ENCODE data around the gene KANSL1. TPM values are rescaled to one million over a fixed set of nuclear protein-coding genes. Genes with fewer than 3 reads are reported as not detected.
A peak's percentile ranks its signal among the peaks of the same experiment; 100 is the strongest.

The KANSL1 gene
- total and polyA plus RNA-seq, 9 of the 15 experiments (the other 6 are each of a cell fraction or from before 2014, with no cell fraction given), result 3.6 to 55.4 (median 31.8) TPM

DNA sequence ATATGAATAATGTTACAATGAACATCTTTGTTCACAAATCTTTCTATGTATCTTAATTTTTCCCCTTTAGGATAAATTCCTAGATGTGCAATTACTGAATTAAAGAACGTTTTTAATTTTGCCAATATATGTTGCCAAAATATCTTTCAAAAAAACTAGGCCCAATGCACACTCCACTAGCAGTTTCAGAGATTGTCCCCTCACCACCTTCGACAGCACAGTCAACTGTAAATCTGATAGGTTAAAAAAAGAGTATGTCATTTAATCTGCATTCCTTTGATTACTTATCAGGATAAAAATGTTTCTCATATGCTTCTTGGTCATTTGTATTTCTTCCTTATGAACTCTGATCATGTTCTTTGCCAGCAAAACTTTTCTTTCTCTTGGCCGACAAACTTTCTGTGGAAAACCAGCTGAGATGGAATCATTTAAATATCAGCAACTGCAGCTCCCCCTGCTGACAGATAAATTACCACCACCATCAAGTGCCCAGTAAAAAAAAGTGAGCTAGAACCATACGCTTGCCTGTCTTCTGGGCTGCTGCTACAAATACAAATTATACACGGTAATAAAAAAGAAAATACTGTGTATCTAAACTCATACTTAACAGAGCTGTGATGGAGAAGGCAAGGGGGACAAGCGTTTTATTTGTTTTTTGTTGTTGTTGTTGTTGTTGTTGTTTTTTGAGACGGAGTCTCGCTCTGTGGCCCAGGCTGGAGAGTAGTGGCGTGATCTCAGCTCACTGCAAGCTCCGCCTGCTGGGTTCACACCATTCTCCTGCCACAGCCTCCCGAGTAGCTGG is 19.6 kb upstream of the KANSL1 start (continued):
- TF ChIP-seq, protein P1, sequence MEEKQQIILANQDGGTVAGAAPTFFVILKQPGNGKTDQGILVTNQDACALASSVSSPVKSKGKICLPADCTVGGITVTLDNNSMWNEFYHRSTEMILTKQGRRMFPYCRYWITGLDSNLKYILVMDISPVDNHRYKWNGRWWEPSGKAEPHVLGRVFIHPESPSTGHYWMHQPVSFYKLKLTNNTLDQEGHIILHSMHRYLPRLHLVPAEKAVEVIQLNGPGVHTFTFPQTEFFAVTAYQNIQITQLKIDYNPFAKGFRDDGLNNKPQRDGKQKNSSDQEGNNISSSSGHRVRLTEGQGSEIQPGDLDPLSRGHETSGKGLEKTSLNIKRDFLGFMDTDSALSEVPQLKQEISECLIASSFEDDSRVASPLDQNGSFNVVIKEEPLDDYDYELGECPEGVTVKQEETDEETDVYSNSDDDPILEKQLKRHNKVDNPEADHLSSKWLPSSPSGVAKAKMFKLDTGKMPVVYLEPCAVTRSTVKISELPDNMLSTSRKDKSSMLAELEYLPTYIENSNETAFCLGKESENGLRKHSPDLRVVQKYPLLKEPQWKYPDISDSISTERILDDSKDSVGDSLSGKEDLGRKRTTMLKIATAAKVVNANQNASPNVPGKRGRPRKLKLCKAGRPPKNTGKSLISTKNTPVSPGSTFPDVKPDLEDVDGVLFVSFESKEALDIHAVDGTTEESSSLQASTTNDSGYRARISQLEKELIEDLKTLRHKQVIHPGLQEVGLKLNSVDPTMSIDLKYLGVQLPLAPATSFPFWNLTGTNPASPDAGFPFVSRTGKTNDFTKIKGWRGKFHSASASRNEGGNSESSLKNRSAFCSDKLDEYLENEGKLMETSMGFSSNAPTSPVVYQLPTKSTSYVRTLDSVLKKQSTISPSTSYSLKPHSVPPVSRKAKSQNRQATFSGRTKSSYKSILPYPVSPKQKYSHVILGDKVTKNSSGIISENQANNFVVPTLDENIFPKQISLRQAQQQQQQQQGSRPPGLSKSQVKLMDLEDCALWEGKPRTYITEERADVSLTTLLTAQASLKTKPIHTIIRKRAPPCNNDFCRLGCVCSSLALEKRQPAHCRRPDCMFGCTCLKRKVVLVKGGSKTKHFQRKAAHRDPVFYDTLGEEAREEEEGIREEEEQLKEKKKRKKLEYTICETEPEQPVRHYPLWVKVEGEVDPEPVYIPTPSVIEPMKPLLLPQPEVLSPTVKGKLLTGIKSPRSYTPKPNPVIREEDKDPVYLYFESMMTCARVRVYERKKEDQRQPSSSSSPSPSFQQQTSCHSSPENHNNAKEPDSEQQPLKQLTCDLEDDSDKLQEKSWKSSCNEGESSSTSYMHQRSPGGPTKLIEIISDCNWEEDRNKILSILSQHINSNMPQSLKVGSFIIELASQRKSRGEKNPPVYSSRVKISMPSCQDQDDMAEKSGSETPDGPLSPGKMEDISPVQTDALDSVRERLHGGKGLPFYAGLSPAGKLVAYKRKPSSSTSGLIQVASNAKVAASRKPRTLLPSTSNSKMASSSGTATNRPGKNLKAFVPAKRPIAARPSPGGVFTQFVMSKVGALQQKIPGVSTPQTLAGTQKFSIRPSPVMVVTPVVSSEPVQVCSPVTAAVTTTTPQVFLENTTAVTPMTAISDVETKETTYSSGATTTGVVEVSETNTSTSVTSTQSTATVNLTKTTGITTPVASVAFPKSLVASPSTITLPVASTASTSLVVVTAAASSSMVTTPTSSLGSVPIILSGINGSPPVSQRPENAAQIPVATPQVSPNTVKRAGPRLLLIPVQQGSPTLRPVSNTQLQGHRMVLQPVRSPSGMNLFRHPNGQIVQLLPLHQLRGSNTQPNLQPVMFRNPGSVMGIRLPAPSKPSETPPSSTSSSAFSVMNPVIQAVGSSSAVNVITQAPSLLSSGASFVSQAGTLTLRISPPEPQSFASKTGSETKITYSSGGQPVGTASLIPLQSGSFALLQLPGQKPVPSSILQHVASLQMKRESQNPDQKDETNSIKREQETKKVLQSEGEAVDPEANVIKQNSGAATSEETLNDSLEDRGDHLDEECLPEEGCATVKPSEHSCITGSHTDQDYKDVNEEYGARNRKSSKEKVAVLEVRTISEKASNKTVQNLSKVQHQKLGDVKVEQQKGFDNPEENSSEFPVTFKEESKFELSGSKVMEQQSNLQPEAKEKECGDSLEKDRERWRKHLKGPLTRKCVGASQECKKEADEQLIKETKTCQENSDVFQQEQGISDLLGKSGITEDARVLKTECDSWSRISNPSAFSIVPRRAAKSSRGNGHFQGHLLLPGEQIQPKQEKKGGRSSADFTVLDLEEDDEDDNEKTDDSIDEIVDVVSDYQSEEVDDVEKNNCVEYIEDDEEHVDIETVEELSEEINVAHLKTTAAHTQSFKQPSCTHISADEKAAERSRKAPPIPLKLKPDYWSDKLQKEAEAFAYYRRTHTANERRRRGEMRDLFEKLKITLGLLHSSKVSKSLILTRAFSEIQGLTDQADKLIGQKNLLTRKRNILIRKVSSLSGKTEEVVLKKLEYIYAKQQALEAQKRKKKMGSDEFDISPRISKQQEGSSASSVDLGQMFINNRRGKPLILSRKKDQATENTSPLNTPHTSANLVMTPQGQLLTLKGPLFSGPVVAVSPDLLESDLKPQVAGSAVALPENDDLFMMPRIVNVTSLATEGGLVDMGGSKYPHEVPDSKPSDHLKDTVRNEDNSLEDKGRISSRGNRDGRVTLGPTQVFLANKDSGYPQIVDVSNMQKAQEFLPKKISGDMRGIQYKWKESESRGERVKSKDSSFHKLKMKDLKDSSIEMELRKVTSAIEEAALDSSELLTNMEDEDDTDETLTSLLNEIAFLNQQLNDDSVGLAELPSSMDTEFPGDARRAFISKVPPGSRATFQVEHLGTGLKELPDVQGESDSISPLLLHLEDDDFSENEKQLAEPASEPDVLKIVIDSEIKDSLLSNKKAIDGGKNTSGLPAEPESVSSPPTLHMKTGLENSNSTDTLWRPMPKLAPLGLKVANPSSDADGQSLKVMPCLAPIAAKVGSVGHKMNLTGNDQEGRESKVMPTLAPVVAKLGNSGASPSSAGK (IDR thresholded peaks at IDR 0.05), result 0 out of 2 replicates have a peak, but pooled peaks have one; percentile 13
- TF ChIP-seq, protein P2, sequence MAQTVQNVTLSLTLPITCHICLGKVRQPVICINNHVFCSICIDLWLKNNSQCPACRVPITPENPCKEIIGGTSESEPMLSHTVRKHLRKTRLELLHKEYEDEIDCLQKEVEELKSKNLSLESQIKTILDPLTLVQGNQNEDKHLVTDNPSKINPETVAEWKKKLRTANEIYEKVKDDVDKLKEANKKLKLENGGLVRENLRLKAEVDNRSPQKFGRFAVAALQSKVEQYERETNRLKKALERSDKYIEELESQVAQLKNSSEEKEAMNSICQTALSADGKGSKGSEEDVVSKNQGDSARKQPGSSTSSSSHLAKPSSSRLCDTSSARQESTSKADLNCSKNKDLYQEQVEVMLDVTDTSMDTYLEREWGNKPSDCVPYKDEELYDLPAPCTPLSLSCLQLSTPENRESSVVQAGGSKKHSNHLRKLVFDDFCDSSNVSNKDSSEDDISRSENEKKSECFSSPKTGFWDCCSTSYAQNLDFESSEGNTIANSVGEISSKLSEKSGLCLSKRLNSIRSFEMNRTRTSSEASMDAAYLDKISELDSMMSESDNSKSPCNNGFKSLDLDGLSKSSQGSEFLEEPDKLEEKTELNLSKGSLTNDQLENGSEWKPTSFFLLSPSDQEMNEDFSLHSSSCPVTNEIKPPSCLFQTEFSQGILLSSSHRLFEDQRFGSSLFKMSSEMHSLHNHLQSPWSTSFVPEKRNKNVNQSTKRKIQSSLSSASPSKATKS (CRISPR knock-in tag; IDR thresholded peaks at IDR 0.05), result no peak
- TF ChIP-seq, protein P3, sequence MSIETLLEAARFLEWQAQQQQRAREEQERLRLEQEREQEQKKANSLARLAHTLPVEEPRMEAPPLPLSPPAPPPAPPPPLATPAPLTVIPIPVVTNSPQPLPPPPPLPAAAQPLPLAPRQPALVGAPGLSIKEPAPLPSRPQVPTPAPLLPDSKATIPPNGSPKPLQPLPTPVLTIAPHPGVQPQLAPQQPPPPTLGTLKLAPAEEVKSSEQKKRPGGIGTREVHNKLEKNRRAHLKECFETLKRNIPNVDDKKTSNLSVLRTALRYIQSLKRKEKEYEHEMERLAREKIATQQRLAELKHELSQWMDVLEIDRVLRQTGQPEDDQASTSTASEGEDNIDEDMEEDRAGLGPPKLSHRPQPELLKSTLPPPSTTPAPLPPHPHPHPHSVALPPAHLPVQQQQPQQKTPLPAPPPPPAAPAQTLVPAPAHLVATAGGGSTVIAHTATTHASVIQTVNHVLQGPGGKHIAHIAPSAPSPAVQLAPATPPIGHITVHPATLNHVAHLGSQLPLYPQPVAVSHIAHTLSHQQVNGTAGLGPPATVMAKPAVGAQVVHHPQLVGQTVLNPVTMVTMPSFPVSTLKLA (conservative IDR thresholded peaks at IDR 0.05), result 0 out of 4 replicates have a peak, but pooled peaks of 1 of the 2 experiments have one; percentile 26
- TF ChIP-seq PCBP1 (IDR thresholded peaks at IDR 0.05; ENCODE audit: low read depth, low read length, poor library complexity, severe bottlenecking) (no peak), KLF10 (CRISPR knock-in tag; IDR thresholded peaks at IDR 0.05) (no peak)
- TF ChIP-seq, protein P4, sequence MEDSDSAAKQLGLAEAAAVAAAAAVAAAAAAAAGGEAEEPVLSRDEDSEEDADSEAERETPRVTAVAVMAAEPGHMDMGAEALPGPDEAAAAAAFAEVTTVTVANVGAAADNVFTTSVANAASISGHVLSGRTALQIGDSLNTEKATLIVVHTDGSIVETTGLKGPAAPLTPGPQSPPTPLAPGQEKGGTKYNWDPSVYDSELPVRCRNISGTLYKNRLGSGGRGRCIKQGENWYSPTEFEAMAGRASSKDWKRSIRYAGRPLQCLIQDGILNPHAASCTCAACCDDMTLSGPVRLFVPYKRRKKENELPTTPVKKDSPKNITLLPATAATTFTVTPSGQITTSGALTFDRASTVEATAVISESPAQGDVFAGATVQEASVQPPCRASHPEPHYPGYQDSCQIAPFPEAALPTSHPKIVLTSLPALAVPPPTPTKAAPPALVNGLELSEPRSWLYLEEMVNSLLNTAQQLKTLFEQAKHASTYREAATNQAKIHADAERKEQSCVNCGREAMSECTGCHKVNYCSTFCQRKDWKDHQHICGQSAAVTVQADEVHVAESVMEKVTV (CRISPR knock-in tag; IDR thresholded peaks at IDR 0.05), result peak; percentile 54; the same call in 1 of the 2 replicates

Data from K562 (cell line).